GM18511 (cell line): ENCODE measurements around the gene ABCF2.

Source experiments
- ATAC-seq: cut with Tn5 transposase; IDR thresholded peaks from one replicate; pipeline ENCODE4 v1.9.1; 2021; ENCODE audit warnings: mild to moderate bottlenecking, moderate library complexity; ENCODE audit not compliant: unreplicated experiment

The ABCF2 gene

GRCh38 chr7:151195616-151196450, 31.2 kb downstream of the ABCF2 start:
- no peak for ATAC-seq

GRCh38 chr7:151194188-151194587, 32.8 kb downstream of the ABCF2 start:
- no peak for ATAC-seq

- no peak for ATAC-seq
Observed at GRCh38 chr7:151193203-151193978, 33.6 kb downstream of the ABCF2 start.

- ATAC-seq, result no peak
Observed at GRCh38 chr7:151192002-151192539, 34.9 kb downstream of the ABCF2 start.

GRCh38 chr7:151191544-151191943, 35.5 kb downstream of the ABCF2 start:
- no peak for ATAC-seq

- ATAC-seq, result no peak
Observed at GRCh38 chr7:151189038-151189437, 38.0 kb downstream of the ABCF2 start.

GRCh38 chr7:151188252-151188542, 38.8 kb downstream of the ABCF2 start:
- ATAC-seq, result no peak

GRCh38 chr7:151187409-151188251, 39.4 kb downstream of the ABCF2 start:
- ATAC-seq, result no peak

GRCh38 chr7:151186640-151187408, 40.2 kb downstream of the ABCF2 start, which contains the start of gene ASB10:
ASB10 (minus strand) TSS chr7:151187250; CDS start chr7:151187130, 120 bp downstream.
- no peak for ATAC-seq

- ATAC-seq, result no peak
Observed at GRCh38 chr7:151185762-151186639, 41.0 kb downstream of the ABCF2 start.

- ATAC-seq, result no peak
Observed at GRCh38 chr7:151181011-151181431, 46.0 kb downstream of the ABCF2 start.

- no peak for ATAC-seq
Observed at GRCh38 chr7:151179946-151180345, 47.1 kb downstream of the ABCF2 start.

- no peak for ATAC-seq
Observed at GRCh38 chr7:151179287-151179860, 47.6 kb downstream of the ABCF2 start.

- no peak for ATAC-seq
Observed at GRCh38 chr7:151178831-151179230, 48.2 kb downstream of the ABCF2 start.

GRCh38 chr7:151178236-151178635, 48.8 kb downstream of the ABCF2 start:
- ATAC-seq, result no peak

- ATAC-seq, result no peak
Observed at GRCh38 chr7:151177310-151177709, 49.7 kb downstream of the ABCF2 start.

- ATAC-seq, result no peak
Observed at GRCh38 chr7:151176401-151176800, 50.6 kb downstream of the ABCF2 start.

GRCh38 chr7:151175793-151176311, 51.2 kb downstream of the ABCF2 start:
- no peak for ATAC-seq
